Measurements from ENCODE around the gene RBP3. TPM values are rescaled to one million over a fixed set of nuclear protein-coding genes. Genes with fewer than 3 reads are reported as not detected.

The RBP3 gene
- total RNA-seq, 1 donor from 2014 or later: not detected

DNA sequence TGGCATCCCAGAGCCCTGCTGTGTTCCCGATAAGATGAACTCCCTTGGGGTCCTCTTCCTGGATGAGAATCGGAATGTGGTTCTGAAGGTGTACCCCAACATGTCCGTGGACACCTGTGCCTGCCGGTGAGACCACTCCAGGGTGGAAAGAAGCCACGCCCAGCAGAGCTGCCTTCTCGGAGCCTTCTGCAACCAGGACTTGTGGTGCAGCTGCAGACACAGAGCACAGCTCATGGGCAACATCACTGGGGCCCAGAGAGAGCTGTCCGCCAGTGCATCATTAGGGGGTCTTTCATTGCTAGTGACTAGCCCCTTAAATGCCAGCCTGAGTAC lies 35.5 kb upstream of the RBP3 start:
- TF ChIP-seq, protein P1, sequence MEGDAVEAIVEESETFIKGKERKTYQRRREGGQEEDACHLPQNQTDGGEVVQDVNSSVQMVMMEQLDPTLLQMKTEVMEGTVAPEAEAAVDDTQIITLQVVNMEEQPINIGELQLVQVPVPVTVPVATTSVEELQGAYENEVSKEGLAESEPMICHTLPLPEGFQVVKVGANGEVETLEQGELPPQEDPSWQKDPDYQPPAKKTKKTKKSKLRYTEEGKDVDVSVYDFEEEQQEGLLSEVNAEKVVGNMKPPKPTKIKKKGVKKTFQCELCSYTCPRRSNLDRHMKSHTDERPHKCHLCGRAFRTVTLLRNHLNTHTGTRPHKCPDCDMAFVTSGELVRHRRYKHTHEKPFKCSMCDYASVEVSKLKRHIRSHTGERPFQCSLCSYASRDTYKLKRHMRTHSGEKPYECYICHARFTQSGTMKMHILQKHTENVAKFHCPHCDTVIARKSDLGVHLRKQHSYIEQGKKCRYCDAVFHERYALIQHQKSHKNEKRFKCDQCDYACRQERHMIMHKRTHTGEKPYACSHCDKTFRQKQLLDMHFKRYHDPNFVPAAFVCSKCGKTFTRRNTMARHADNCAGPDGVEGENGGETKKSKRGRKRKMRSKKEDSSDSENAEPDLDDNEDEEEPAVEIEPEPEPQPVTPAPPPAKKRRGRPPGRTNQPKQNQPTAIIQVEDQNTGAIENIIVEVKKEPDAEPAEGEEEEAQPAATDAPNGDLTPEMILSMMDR (conservative IDR thresholded peaks at IDR 0.05): no peak
- no peaks in the 10 kb centered on the region for H3K27me3 Mint-ChIP-seq (ENCODE audit: low read depth)
- no peaks in the 10 kb centered on the region for H3K36me3 Mint-ChIP-seq (ENCODE audit: low read depth)
- no peak overlapping the region for H3K27ac Mint-ChIP-seq (ENCODE audit: unreplicated experiment)
- no peaks in the 10 kb centered on the region for H3K9me3 Mint-ChIP-seq
- peaks cover 4% of the 10 kb centered on the region for H3K4me1 Mint-ChIP-seq
- DNase-seq (ENCODE audit: low read depth, low spot score): no peak
- H3K4me3 Mint-ChIP-seq: no peak overlapping the region

DNA sequence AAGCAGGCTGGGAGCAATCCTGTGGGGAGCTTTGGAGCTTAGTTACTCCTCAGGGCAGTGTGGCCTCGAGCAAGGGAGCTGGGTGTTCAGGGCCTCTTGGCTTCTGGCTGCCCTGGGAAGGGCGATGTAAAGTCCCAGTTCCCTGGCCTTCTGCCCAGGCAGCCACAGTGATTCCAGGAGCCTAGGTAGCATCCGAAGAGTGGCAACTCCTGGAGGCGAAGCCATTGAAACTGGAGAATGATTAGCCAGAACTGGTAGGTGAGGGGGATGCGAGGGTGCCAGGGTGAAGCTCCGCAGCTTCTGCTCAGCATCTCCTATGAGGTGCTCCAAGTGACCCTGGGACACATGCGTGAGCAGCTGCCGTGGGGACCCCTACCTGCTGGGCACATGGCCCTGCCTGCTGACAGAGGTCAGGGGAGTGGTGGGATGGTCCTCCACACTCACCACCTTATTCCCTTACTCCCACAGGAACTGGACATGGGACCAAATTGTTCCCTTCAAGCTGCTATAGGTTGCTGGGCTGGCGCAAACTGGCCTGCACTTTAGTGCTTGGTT lies 33.7 kb upstream of the RBP3 start:
- Mint-ChIP-seq H3K9me3 (peaks cover 2% of the 10 kb centered on the region), H3K27me3 (ENCODE audit: low read depth) (no peaks in the 10 kb centered on the region), H3K36me3 (ENCODE audit: low read depth) (no peaks in the 10 kb centered on the region), H3K4me3 (no peak overlapping the region), H3K4me1 (peaks cover 4% of the 10 kb centered on the region), H3K27ac (ENCODE audit: unreplicated experiment) (no peak overlapping the region)
- no peak for DNase-seq (ENCODE audit: low read depth, low spot score)
- TF ChIP-seq, protein P1 (conservative IDR thresholded peaks at IDR 0.05): no peak

GRCh38 chr10:47315421-47315820 lies 32.7 kb upstream of the RBP3 start:
- H3K4me1 Mint-ChIP-seq: peaks cover 4% of the 10 kb centered on the region

DNA sequence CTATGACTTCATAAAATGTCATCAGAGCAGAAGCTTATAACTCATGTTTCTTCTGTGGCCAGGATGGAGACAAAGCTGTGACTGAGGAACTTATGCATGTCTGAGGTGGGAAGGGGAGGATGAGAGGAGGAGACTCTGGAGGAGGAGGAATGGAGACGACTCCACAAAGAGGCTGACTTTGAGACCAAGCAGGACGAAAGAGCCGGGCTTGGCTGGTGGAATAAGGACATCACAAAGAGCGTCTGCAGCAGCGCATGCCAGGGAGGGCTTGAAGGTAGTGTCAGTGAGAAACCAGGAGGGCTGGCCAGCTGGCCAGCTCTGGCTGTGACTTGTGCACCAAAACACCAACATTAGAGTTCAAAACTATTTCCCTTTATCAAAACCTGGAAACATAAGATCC lies 32.0 kb upstream of the RBP3 start:
- TF ChIP-seq, protein P1 (conservative IDR thresholded peaks at IDR 0.05): no peak
- no peak overlapping the region for H3K27ac Mint-ChIP-seq (ENCODE audit: unreplicated experiment)
- peaks cover 6% of the 10 kb centered on the region for H3K4me1 Mint-ChIP-seq
- H3K36me3 Mint-ChIP-seq (ENCODE audit: low read depth): no peaks in the 10 kb centered on the region
- no peaks in the 10 kb centered on the region for H3K27me3 Mint-ChIP-seq (ENCODE audit: low read depth)
- no peak for DNase-seq (ENCODE audit: low read depth, low spot score)
- peaks cover 2% of the 10 kb centered on the region for H3K9me3 Mint-ChIP-seq
- H3K4me3 Mint-ChIP-seq: no peak overlapping the region

More at GRCh38 chr10:47315421-47315820, 32.7 kb upstream of the RBP3 start:
- DNase-seq (ENCODE audit: low read depth, low spot score): no peak
- TF ChIP-seq, protein P1 (conservative IDR thresholded peaks at IDR 0.05): no peak
- no peaks in the 10 kb centered on the region for H3K36me3 Mint-ChIP-seq (ENCODE audit: low read depth)
- H3K27ac Mint-ChIP-seq (ENCODE audit: unreplicated experiment): no peak overlapping the region
- H3K27me3 Mint-ChIP-seq (ENCODE audit: low read depth): no peaks in the 10 kb centered on the region
- peaks cover 2% of the 10 kb centered on the region for H3K9me3 Mint-ChIP-seq
- H3K4me3 Mint-ChIP-seq: no peak overlapping the region

DNA sequence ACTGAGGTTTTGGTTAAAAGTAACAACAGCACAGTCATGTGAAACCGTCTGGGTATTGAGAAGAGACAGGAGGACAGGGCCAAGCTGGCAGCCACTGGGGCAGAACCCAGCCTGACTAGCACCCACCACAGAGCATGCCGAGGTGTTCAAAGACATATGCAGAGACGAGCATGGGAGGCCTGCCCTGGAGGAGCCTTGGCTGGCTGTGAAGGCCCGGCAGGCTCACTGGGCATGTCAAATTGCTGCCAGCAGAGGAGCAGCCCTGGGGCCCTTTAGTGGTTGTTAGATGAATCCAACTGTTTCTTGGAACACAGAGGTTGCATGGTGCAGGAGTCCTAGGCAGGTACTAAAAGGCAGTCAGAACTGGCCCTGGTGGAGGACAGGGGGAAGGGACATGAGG lies 30.9 kb upstream of the RBP3 start:
- peaks cover 7% of the 10 kb centered on the region for H3K4me1 Mint-ChIP-seq

More for the DNA sequence above, 30.9 kb upstream of the RBP3 start:
- no peak for DNase-seq (ENCODE audit: low read depth, low spot score)
- no peak overlapping the region for H3K27ac Mint-ChIP-seq (ENCODE audit: unreplicated experiment)
- no peak overlapping the region for H3K4me3 Mint-ChIP-seq
- H3K27me3 Mint-ChIP-seq (ENCODE audit: low read depth): no peaks in the 10 kb centered on the region
- peaks cover 2% of the 10 kb centered on the region for H3K9me3 Mint-ChIP-seq
- TF ChIP-seq, protein P1 (conservative IDR thresholded peaks at IDR 0.05): no peak
- no peaks in the 10 kb centered on the region for H3K36me3 Mint-ChIP-seq (ENCODE audit: low read depth)
